GM18951 (cell line): ENCODE results near the gene NBPF26.
A peak's percentile ranks its signal among the peaks of the same experiment; 100 is the strongest.
"Not testable (repeated sequence)": the region's sequence is repeated elsewhere in the genome, so short reads cannot be mapped to it uniquely, and the experiment has no call there.

Source experiments
- POLR2A ChIP-seq: IDR thresholded peaks from 4 replicates; pipeline ENCODE4 v1.6.1; 2011; ENCODE audit warnings: mild to moderate bottlenecking; ENCODE audit not compliant: insufficient read length, insufficient read depth; ENCODE audit errors: extremely low read depth
- in situ Hi-C: fragments of 300-500 bp; cut with MboI; formaldehyde crosslinking; loops from one replicate; pipeline ENCODE4 v1.12.0; 2022; ENCODE audit warnings: low sequenced_read_pairs, mixed read lengths, inconsistent platforms; ENCODE audit not compliant: unreplicated experiment

NBPF26 gene

GRCh38 chr1:120850537-120851421, 127.0 kb downstream of the NBPF26 start:
- in situ Hi-C loops, result not testable (repeated sequence)
- TF ChIP-seq POLR2A, result peak; percentile 97

GRCh38 chr1:120858144-120858543, 134.4 kb downstream of the NBPF26 start:
- in situ Hi-C loops, result not testable (repeated sequence)

- in situ Hi-C loops, result not testable (repeated sequence)
Measured at GRCh38 chr1:120859615-120860234, 136.0 kb downstream of the NBPF26 start.

- in situ Hi-C loops, result not testable (repeated sequence)
Measured at GRCh38 chr1:120878206-120878605, 154.5 kb downstream of the NBPF26 start.

- in situ Hi-C loops, result not testable (repeated sequence)
Measured at GRCh38 chr1:120880056-120880455, 156.3 kb downstream of the NBPF26 start.

DNA sequence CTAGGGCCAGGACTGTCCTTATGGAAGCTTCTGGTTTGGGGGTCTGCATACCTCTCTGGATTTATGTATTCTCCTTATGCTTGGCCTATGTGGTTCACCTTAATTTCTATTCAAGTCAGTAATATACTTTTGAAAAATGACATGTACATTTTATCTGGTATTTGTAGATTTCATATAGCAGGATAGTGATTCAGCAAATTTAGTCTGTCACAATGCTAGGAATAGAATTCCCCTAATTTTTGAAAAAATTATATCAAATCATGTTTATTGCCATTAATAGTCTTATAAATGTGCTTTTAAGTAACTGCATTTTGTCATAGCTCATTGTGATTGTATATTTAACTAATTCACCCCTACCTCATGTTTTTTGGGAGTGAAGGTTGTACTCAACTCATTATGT, 158.2 kb downstream of the NBPF26 start:
- in situ Hi-C loops, result not testable (repeated sequence)
